CD14-positive monocyte (primary cell): ENCODE measurements around the gene MB21D2. TPM values are rescaled to one million over a fixed set of nuclear protein-coding genes. Genes with fewer than 3 reads are reported as not detected.

Experiments used
- DNase-seq, 3 donors: peaks; one replicate each; pipeline ENCODE4 v3.0.0-alpha.2; 2011 to 2022
- H2AFZ ChIP-seq: 2 replicates; pipeline ENCODE4 v1.6.0; 2012; ENCODE audit warnings: mild to moderate bottlenecking, low read depth, low read length, inconsistent platforms; ENCODE audit not compliant: insufficient read depth, poor library complexity, severe bottlenecking
- H3K27ac ChIP-seq, 2 donors: 1 replicate in 1 of 2; 2 replicates in 1 of 2; pipeline ENCODE4 v1.5.1; 2012 to 2013; ENCODE audit warnings: low read length in 2 of 2, control low read depth in 1 of 2, inconsistent platforms in 1 of 2, low read depth in 1 of 2, mild to moderate bottlenecking in 1 of 2
- H3K27me3 ChIP-seq, 2 donors: one replicate each; pipeline versions ENCODE4 v1.6.0 to v1.6.1; 2011 to 2013; ENCODE audit warnings: low read length in 2 of 2; ENCODE audit not compliant: control insufficient read depth in 2 of 2, insufficient read depth in 2 of 2
- H3K36me3 ChIP-seq, 2 donors: replicated peaks in 1 of 2; 1 replicate in 1 of 2; 2 replicates in 1 of 2; pipeline versions ENCODE4 v1.5.1 to v1.6.1; 2012 to 2013; ENCODE audit warnings: low read length in 2 of 2, control low read depth in 1 of 2, inconsistent platforms in 1 of 2, mild to moderate bottlenecking in 1 of 2; ENCODE audit not compliant: insufficient read depth in 2 of 2, control insufficient read depth in 1 of 2
- H3K4me1 ChIP-seq, 2 donors: 1 replicate in 1 of 2; 2 replicates in 1 of 2; pipeline versions ENCODE4 v1.5.1 to v1.6.1; 2012 to 2013; ENCODE audit warnings: low read length in 2 of 2, control low read depth in 1 of 2, inconsistent platforms in 1 of 2, mild to moderate bottlenecking in 1 of 2, moderate library complexity in 1 of 2; ENCODE audit not compliant: insufficient read depth in 2 of 2, control insufficient read depth in 1 of 2
- H3K4me2 ChIP-seq: replicated peaks from 2 replicates; pipeline ENCODE3; 2012; ENCODE audit warnings: low read length, moderate library complexity, mild to moderate bottlenecking; ENCODE audit not compliant: poor library complexity, severe bottlenecking; ENCODE audit errors: extremely low read depth
- H3K4me3 ChIP-seq, 3 experiments: fragments of 200-600 bp in 1 of 3; sonication (generic) in 1 of 3; replicated peaks in 1 of 3; 1 replicate in 2 of 3; 2 replicates in 1 of 3; pipeline ENCODE4 v1.5.1; 2011 to 2013; ENCODE audit warnings: low read length in 3 of 3, mild to moderate bottlenecking in 3 of 3, control low read depth in 2 of 3, low read depth in 2 of 3, inconsistent platforms in 1 of 3, moderate library complexity in 1 of 3
- H3K79me2 ChIP-seq: 2 replicates; pipeline ENCODE4 v1.6.0; 2012; ENCODE audit warnings: mild to moderate bottlenecking, control low read depth, inconsistent platforms, low read length, moderate library complexity; ENCODE audit not compliant: insufficient read depth
- H3K9ac ChIP-seq: 2 replicates; pipeline ENCODE4 v1.6.0; 2017; ENCODE audit warnings: low read length, mild to moderate bottlenecking; ENCODE audit not compliant: insufficient read depth, poor library complexity, severe bottlenecking
- H3K9me3 ChIP-seq, 2 donors: replicated peaks in 1 of 2; 1 replicate in 1 of 2; 2 replicates in 1 of 2; pipeline versions ENCODE4 v1.5.1 to v1.6.1; 2012 to 2013; ENCODE audit warnings: low read length in 2 of 2, control low read depth in 1 of 2; ENCODE audit not compliant: control insufficient read depth in 1 of 2, insufficient read depth in 1 of 2
- H4K20me1 ChIP-seq: 2 replicates; pipeline ENCODE4 v1.6.0; 2012; ENCODE audit warnings: mild to moderate bottlenecking, low read length, control low read depth, moderate library complexity; ENCODE audit not compliant: insufficient read depth
- H3K27ac Mint-ChIP-seq, 7 donors: one replicate each; pipeline ENCODE4 v1.8.0; 2020; ENCODE audit warnings: mild to moderate bottlenecking in 7 of 7, mixed read lengths in 7 of 7, moderate library complexity in 6 of 7, inconsistent platforms in 2 of 7
- H3K27me3 Mint-ChIP-seq, 3 donors: one replicate each; pipeline ENCODE4 v1.8.0; 2021 to 2022; ENCODE audit warnings: low read depth in 3 of 3, mild to moderate bottlenecking in 3 of 3, mixed read lengths in 3 of 3, moderate library complexity in 3 of 3, inconsistent platforms in 1 of 3
- H3K36me3 Mint-ChIP-seq, 2 donors: one replicate each; pipeline ENCODE4 v1.8.0; 2020; ENCODE audit warnings: mixed read lengths in 2 of 2, inconsistent platforms in 1 of 2, mild to moderate bottlenecking in 1 of 2
- H3K4me1 Mint-ChIP-seq: one replicate; pipeline ENCODE4 v1.8.0; 2020; ENCODE audit warnings: mild to moderate bottlenecking, mixed read lengths
- H3K4me3 Mint-ChIP-seq, 2 donors: one replicate each; pipeline ENCODE4 v1.8.0; 2020; ENCODE audit warnings: mild to moderate bottlenecking in 2 of 2, mixed read lengths in 2 of 2, moderate library complexity in 1 of 2
- H3K9me3 Mint-ChIP-seq, 7 donors: one replicate each; pipeline ENCODE4 v1.8.0; 2020 to 2022; ENCODE audit warnings: mixed read lengths in 7 of 7, mild to moderate bottlenecking in 6 of 7, moderate library complexity in 6 of 7, inconsistent platforms in 2 of 7
- WGBS: methylation state at CpG from one replicate; pipeline ENCODE4 v1.1.5; 2013; ENCODE audit warnings: missing lambda C conversion rate; ENCODE audit not compliant: insufficient coverage; 5-methylcytosine and 5-hydroxymethylcytosine counted together
- intact Hi-C, 2 donors: fragments of 100-400 bp; cut with micrococcal nuclease; formaldehyde crosslinking; loops; one replicate each; pipeline versions ENCODE4 v1.15.0 to v1.15.1; 2023
- polyA plus RNA-seq, 3 donors: library from polyadenylated mRNA; depleted of rRNA in 1 of 3; unstranded in 2 of 3; stranded (reverse) in 1 of 3; fragments of 300-500 nt in 2 of 3; fragments of >200 nt in 1 of 3; fragmentation: Illumina TruSeq in 2 of 3; gene quantifications; 1 replicate in 2 of 3; 2 replicates in 1 of 3; pipeline ENCODE4 v1.2.3, GENCODE V29; 2012 to 2021
- TF ChIP-seq, protein P1 (sequence below): fragments of 200-600 bp; IDR thresholded peaks from one replicate; pipeline ENCODE4 v1.8.0; 2022; ENCODE audit warnings: antibody characterized with exemption, mild to moderate bottlenecking

The MB21D2 gene
- polyA plus RNA-seq, 3 donors = 0.37 to 0.77 (median 0.59) TPM

DNA sequence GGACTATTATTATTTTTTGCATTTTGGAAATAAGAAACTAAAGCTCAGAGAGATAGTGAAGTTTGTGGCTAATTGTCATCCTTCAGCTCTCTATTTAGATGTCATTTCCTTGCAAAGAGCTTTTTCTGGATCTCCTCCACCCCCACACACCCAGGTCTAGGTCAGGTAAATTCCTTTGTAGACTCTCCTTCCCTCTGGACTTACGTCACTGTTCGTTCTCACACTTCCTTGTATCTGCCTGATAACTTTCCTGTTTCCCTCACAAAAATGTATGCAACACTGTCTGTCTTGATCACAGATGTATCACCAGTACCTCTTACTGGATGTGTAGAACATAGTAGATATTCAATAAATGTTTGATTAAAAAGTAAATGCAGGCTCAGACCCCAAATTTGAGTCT lies 6.1 kb upstream of the MB21D2 start:
- Histone ChIP-seq H3K79me2 (no peaks in the 10 kb centered on the region), H3K4me2 (no peak overlapping the region), H3K4me3 (no peak overlapping the region), H3K36me3 (no peaks in the 10 kb centered on the region), H3K27ac (no peak overlapping the region), H4K20me1 (no peaks in the 10 kb centered on the region), H3K4me1 (peaks cover 13 to 17% of the 10 kb centered on the region in 2 donors), H3K9ac (no peak overlapping the region), H3K27me3 (peaks cover 24 to 26% of the 10 kb centered on the region in 2 donors), H2AFZ (no peak overlapping the region), H3K9me3 (no peaks in the 10 kb centered on the region)
- Mint-ChIP-seq H3K27me3 (peaks cover 30 to 41% (median 38%) of the 10 kb centered on the region in 3 donors), H3K27ac (no peak overlapping the region), H3K9me3 (peaks cover 0 to 2% (median 0%) of the 10 kb centered on the region in 7 donors), H3K36me3 (no peaks in the 10 kb centered on the region), H3K4me3 (no peak overlapping the region), H3K4me1 (peaks cover 14% of the 10 kb centered on the region)
- intact Hi-C loops = no loop called here
- TF ChIP-seq, protein P1, sequence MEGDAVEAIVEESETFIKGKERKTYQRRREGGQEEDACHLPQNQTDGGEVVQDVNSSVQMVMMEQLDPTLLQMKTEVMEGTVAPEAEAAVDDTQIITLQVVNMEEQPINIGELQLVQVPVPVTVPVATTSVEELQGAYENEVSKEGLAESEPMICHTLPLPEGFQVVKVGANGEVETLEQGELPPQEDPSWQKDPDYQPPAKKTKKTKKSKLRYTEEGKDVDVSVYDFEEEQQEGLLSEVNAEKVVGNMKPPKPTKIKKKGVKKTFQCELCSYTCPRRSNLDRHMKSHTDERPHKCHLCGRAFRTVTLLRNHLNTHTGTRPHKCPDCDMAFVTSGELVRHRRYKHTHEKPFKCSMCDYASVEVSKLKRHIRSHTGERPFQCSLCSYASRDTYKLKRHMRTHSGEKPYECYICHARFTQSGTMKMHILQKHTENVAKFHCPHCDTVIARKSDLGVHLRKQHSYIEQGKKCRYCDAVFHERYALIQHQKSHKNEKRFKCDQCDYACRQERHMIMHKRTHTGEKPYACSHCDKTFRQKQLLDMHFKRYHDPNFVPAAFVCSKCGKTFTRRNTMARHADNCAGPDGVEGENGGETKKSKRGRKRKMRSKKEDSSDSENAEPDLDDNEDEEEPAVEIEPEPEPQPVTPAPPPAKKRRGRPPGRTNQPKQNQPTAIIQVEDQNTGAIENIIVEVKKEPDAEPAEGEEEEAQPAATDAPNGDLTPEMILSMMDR = no peak
- 61% methylated on average over 2 of the region's 2 CpGs for WGBS
- DNase-seq = no peak

DNA sequence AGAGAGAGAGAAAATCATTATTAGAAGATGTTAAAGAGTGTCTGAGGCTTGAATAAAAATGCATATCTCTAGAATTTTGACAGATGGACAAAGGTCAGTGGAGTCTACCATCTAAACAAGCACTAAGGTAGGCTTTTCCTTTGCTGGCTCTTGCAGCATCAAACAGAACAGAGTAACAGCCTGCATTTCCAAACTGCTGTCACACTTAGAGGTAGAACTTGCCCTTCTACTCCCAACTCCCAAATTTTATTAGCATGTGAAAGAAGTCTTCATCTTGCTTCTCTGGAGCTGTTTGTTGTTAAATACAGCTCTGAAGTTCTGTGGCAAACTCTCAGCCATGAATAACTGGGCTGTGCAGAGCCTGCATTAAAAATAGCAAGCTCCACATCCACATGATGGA lies 4.1 kb upstream of the MB21D2 start:
- intact Hi-C loops = no loop called here
- no peak for DNase-seq
- Histone ChIP-seq H3K9me3 (no peaks in the 10 kb centered on the region), H4K20me1 (no peaks in the 10 kb centered on the region), H3K4me2 (no peak overlapping the region), H3K27me3 (peaks cover 31 to 36% of the 10 kb centered on the region in 2 donors), H3K4me3 (no peak overlapping the region), H2AFZ (no peak overlapping the region), H3K79me2 (no peaks in the 10 kb centered on the region), H3K36me3 (no peaks in the 10 kb centered on the region), H3K9ac (no peak overlapping the region), H3K27ac (no peak overlapping the region), H3K4me1 (peaks cover 27 to 32% of the 10 kb centered on the region in 2 donors)
- H3K36me3 Mint-ChIP-seq = peaks cover 5 to 8% of the 10 kb centered on the region in 2 donors
- peaks cover 0 to 8% (median 6%) of the 10 kb centered on the region in 7 donors for H3K9me3 Mint-ChIP-seq
- TF ChIP-seq, protein P1 = no peak
- H3K27ac Mint-ChIP-seq = no peak overlapping the region
- H3K27me3 Mint-ChIP-seq = peaks cover 46 to 57% (median 53%) of the 10 kb centered on the region in 3 donors
- H3K4me3 Mint-ChIP-seq = peak overlapping the region in 1 of 2 donors; percentile 31
- H3K4me1 Mint-ChIP-seq = peaks cover 29% of the 10 kb centered on the region
